B cell (primary cell): ENCODE data around the gene ZNF57. TPM values are rescaled to one million over a fixed set of nuclear protein-coding genes. Genes with fewer than 3 reads are reported as not detected.

Experiments
- ATAC-seq: fragments of 200-7000 bp; cut with Tn5 transposase; one replicate; pipeline ENCODE4 v1.10.0; 2021; ENCODE audit warnings: low read depth, mild to moderate bottlenecking, moderate number of reproducible peaks, moderate library complexity
- CTCF ChIA-PET: fragments of 350-600 bp; sonication (Branson Sonifier 250); formaldehyde crosslinking; loops from one replicate; lab custom pipeline; 2021; ENCODE audit warnings: antibody characterized with exemption, inconsistent platforms; lab: Charles Lee
- POLR2A ChIA-PET: fragments of 350-600 bp; sonication (Branson Sonifier 250); formaldehyde crosslinking; loops from one replicate; lab custom pipeline; 2021; ENCODE audit warnings: antibody characterized with exemption; lab: Charles Lee
- DNase-seq: peaks from one replicate; pipeline ENCODE4 v3.0.0; 2013
- H2AFZ ChIP-seq: 2 replicates; pipeline ENCODE4 v1.6.1; 2012; ENCODE audit warnings: mild to moderate bottlenecking, low read depth, low read length; ENCODE audit not compliant: insufficient read depth, poor library complexity, severe bottlenecking
- H3K27ac ChIP-seq, 2 donors: 1 replicate in 1 of 2; 2 replicates in 1 of 2; pipeline ENCODE4 v1.5.1; 2012 to 2013; ENCODE audit warnings: low read length in 2 of 2, mild to moderate bottlenecking in 2 of 2, moderate library complexity in 1 of 2
- H3K27me3 ChIP-seq, 4 experiments: fragments of 200-600 bp in 1 of 4; sonication (generic) in 1 of 4; replicated peaks in 1 of 4; 1 replicate in 2 of 4; 2 replicates in 2 of 4; pipeline versions ENCODE4 v1.6.1 to v1.7.0; 2013 to 2016; ENCODE audit warnings: low read length in 3 of 4, mild to moderate bottlenecking in 2 of 4, mixed read lengths in 1 of 4, moderate library complexity in 1 of 4; ENCODE audit not compliant: insufficient read depth in 4 of 4, control insufficient read depth in 3 of 4; ENCODE audit errors: control extremely low read depth in 1 of 4
- H3K36me3 ChIP-seq, 2 experiments: replicated peaks in 1 of 2; 1 replicate in 1 of 2; 2 replicates in 1 of 2; pipeline versions ENCODE4 v1.6.1 to v1.7.1; 2013; ENCODE audit warnings: low read length in 1 of 2; ENCODE audit not compliant: insufficient read depth in 2 of 2, control insufficient read depth in 1 of 2; ENCODE audit errors: control extremely low read depth in 1 of 2, extremely low read depth in 1 of 2
- H3K4me1 ChIP-seq, 2 donors: fragments of 200-600 bp in 1 of 2; sonication (generic) in 1 of 2; 1 replicate in 1 of 2; 2 replicates in 1 of 2; pipeline versions ENCODE4 v1.5.1 to v1.6.1; 2013 to 2017; ENCODE audit warnings: low read length in 2 of 2; ENCODE audit not compliant: control insufficient read depth in 2 of 2, insufficient read depth in 2 of 2
- H3K4me2 ChIP-seq: replicated peaks from 2 replicates; pipeline ENCODE3; 2012; ENCODE audit warnings: mild to moderate bottlenecking, low read depth, low read length; ENCODE audit not compliant: poor library complexity, severe bottlenecking
- H3K4me3 ChIP-seq, 5 experiments: fragments of 200-600 bp in 1 of 5; sonication (generic) in 1 of 5; 1 replicate in 3 of 5; 2 replicates in 2 of 5; pipeline versions ENCODE4 v1.5.1 to v1.7.0; 2011 to 2016; ENCODE audit warnings: low read length in 4 of 5, mild to moderate bottlenecking in 4 of 5, low read depth in 2 of 5, control low read depth in 1 of 5, moderate library complexity in 1 of 5; ENCODE audit not compliant: insufficient read depth in 1 of 5; ENCODE audit errors: control extremely low read depth in 1 of 5, extremely low read depth in 1 of 5
- H3K79me2 ChIP-seq: fragments of 200-600 bp; sonication (generic); one replicate; pipeline ENCODE4 v1.6.0; 2016; ENCODE audit warnings: low read length; ENCODE audit not compliant: control insufficient read depth, insufficient read depth
- H3K9ac ChIP-seq: fragments of 200-600 bp; sonication (generic); 2 replicates; pipeline ENCODE4 v1.6.1; 2017; ENCODE audit warnings: mild to moderate bottlenecking, low read length, moderate library complexity
- H3K9me3 ChIP-seq, 3 donors: one replicate each; pipeline versions ENCODE4 v1.6.1 to v1.7.1; 2013; ENCODE audit warnings: low read length in 2 of 3; ENCODE audit not compliant: control insufficient read depth in 2 of 3, insufficient read depth in 1 of 3; ENCODE audit errors: control extremely low read depth in 1 of 3
- H4K20me1 ChIP-seq: 2 replicates; pipeline ENCODE4 v1.6.0; 2012; ENCODE audit warnings: mild to moderate bottlenecking, low read length; ENCODE audit not compliant: insufficient read depth, control insufficient read depth, poor library complexity, severe bottlenecking
- H3K27ac Mint-ChIP-seq: one replicate; pipeline ENCODE4 v1.8.0; 2021; ENCODE audit warnings: mixed read lengths
- H3K27me3 Mint-ChIP-seq: one replicate; pipeline ENCODE4 v1.8.0; 2021; ENCODE audit warnings: mixed read lengths
- H3K4me1 Mint-ChIP-seq: one replicate; pipeline ENCODE4 v1.8.0; 2021; ENCODE audit warnings: mixed read lengths
- H3K4me3 Mint-ChIP-seq: one replicate; pipeline ENCODE4 v1.8.0; 2021; ENCODE audit warnings: mixed read lengths
- H3K9me3 Mint-ChIP-seq: one replicate; pipeline ENCODE4 v1.8.0; 2022; ENCODE audit warnings: mixed read lengths; ENCODE audit not compliant: insufficient read depth
- CTCF ChIP-seq: fragments of 200-600 bp; IDR thresholded peaks from one replicate; pipeline ENCODE4 v1.8.0; 2022; ENCODE audit warnings: antibody characterized with exemption, mild to moderate bottlenecking
- EZH2 ChIP-seq: IDR thresholded peaks from 2 replicates; pipeline ENCODE4 v1.6.1; 2012; ENCODE audit warnings: borderline replicate concordance, low read depth, mild to moderate bottlenecking, moderate library complexity, low read length; ENCODE audit not compliant: insufficient read depth, poor library complexity, severe bottlenecking
- WGBS: methylation state at CpG from one replicate; pipeline ENCODE4 v1.1.5; 2013; ENCODE audit warnings: missing lambda C conversion rate; ENCODE audit not compliant: insufficient coverage; 5-methylcytosine and 5-hydroxymethylcytosine counted together
- intact Hi-C: fragments of 100-400 bp; cut with micrococcal nuclease; formaldehyde crosslinking; loops from one replicate; pipeline ENCODE4 v1.10.0; 2022
- polyA plus RNA-seq: library from polyadenylated mRNA; depleted of rRNA; stranded (reverse); fragments of >200 nt; gene quantifications from 2 replicates; pipeline ENCODE4 v1.2.3, GENCODE V29; 2012
- total RNA-seq, 2 donors: library from RNA; stranded (reverse); fragments of 120-200 nt in 1 of 2; gene quantifications; 1 replicate in 1 of 2; 2 replicates in 1 of 2; pipeline versions ENCODE4 v1.2.3 to v1.2.4, GENCODE V29; 2013 to 2022

The ZNF57 gene
- total and polyA plus RNA-seq, 2 donors (not counting 1 experiment from before 2014, with no cell fraction given) = 1.4 to 3.4 TPM

- TF ChIP-seq EZH2 (no peak), CTCF (no peak)
- Histone ChIP-seq H3K27me3 (no peaks in the 10 kb centered on the region), H3K4me1 (peaks cover 8 to 21% of the 10 kb centered on the region in 2 donors), H3K9me3 (no peaks in the 10 kb centered on the region), H4K20me1 (no peaks in the 10 kb centered on the region), H3K4me3 (peak overlapping the region; percentile 73 to 91 (median 84)), H3K36me3 (peaks cover 0 to 2% of the 10 kb centered on the region in 2 experiments), H3K4me2 (peak overlapping the region; percentile 69), H3K9ac (peak overlapping the region; percentile 81), H3K79me2 (peaks cover 6% of the 10 kb centered on the region), H3K27ac (peak overlapping the region; percentile 92 to 98), H2AFZ (peak overlapping the region; percentile 78)
- ChIA-PET CTCF (interaction anchor here (0.6 to 4.9 kb wide), 38 partner anchors 9 to 812 kb away, joined by 3 to 58 read pairs (median 4); partner anchors contain the start of genes GNA11, MRPL54, TLE6 and ZNF57), POLR2A (interaction anchor here (0.6 to 1.9 kb wide), 11 partner anchors 9 to 256 kb away, joined by 3 to 8 read pairs (median 4); partner anchors contain the start of genes NCLN, ZNF555 and ZNF57)
- Mint-ChIP-seq H3K27me3 (no peaks in the 10 kb centered on the region), H3K4me1 (peaks cover 28% of the 10 kb centered on the region), H3K4me3 (peak overlapping the region; percentile 94), H3K9me3 (no peaks in the 10 kb centered on the region), H3K27ac (peak overlapping the region; percentile 99)
- peak; percentile 94 for ATAC-seq
- intact Hi-C loops = loop anchor here (1.0 to 2.0 kb wide), 10 partner anchors 26 to 235 kb away; partner anchors contain the start of genes GNA11, NCLN, TLE6 and ZNF555
- 0% methylated on average over 49 of the region's 53 CpGs for WGBS
- DNase-seq = peak; percentile 100
These were observed 49.8 kb downstream of the ZNF57 start for GRCh38 chr19:2950286-2951124.
